Measurements from ENCODE around the gene ZNF76.

- TF ChIP-seq MTA1 (IDR thresholded peaks at IDR 0.05; ENCODE audit: borderline replicate concordance) (no peak), ZNF695 (CRISPR knock-in tag; IDR thresholded peaks at IDR 0.05) (no peak), E2F6 (IDR thresholded peaks at IDR 0.05; ENCODE audit: borderline replicate concordance in 1 of 2, extremely low read depth in 1 of 2, insufficient read depth in 1 of 2, insufficient read length in 1 of 2, low read depth in 1 of 2, low read length in 1 of 2, poor library complexity in 1 of 2, severe bottlenecking in 1 of 2) (no peak), ATF6 (CRISPR knock-in tag; IDR thresholded peaks at IDR 0.05) (no peak), CTCF (IDR thresholded peaks at IDR 0.05 in 2 of 3, conservative IDR thresholded peaks at IDR 0.05 in 1 of 3; ENCODE audit: insufficient read depth in 2 of 3, low read depth in 1 of 3, low read length in 3 of 3) (no peak), NFATC3 (IDR thresholded peaks at IDR 0.05) (no peak), POLR2AphosphoS5 (IDR thresholded peaks at IDR 0.05; ENCODE audit: control insufficient read depth, insufficient read depth, low read depth, low read length) (no peak), TAF7 (tag; IDR thresholded peaks at IDR 0.05) (no peak)
Measured at GRCh38 chr6:35215665-35216411, 43.7 kb upstream of the ZNF76 start.

Measured in K562 (cell line).